M059J (cell line): ENCODE results near the gene MRPS23. TPM values are rescaled to one million over a fixed set of nuclear protein-coding genes. Genes with fewer than 3 reads are reported as not detected.

Experiments used
- DNase-seq: peaks from one replicate; pipeline ENCODE4 v3.0.0-alpha.2; 2012; ENCODE audit warnings: low read depth
- total RNA-seq: library from RNA; depleted of rRNA; stranded (reverse); fragments of >200 nt; shearing (Covaris generic); gene quantifications from 2 replicates; pipeline ENCODE4 v1.2.3, GENCODE V29; 2014; rRNA removed

The MRPS23 gene
- total RNA-seq, 1 experiment from 2014 or later: 31.8 TPM

DNA sequence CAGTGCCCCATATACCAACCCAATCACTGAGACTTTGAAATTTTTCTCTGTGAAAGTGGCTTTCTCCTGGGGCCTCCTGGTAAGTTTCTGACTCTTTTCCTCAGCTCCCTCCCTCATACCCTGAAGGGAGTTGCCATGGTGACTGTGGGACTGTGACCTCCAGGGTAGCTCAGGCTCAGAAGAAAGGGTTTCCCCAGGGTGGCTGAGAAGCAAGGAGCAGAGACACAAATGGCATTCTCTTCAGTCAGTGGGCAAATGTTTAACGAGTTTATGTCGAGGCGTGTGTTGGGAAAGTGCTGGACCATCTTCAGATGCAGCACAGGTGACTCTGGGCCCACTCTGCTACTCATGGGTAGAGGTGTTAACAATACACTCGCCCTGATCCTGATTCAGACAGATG, 46.8 kb downstream of the MRPS23 start:
- DNase-seq: no peak

DNA sequence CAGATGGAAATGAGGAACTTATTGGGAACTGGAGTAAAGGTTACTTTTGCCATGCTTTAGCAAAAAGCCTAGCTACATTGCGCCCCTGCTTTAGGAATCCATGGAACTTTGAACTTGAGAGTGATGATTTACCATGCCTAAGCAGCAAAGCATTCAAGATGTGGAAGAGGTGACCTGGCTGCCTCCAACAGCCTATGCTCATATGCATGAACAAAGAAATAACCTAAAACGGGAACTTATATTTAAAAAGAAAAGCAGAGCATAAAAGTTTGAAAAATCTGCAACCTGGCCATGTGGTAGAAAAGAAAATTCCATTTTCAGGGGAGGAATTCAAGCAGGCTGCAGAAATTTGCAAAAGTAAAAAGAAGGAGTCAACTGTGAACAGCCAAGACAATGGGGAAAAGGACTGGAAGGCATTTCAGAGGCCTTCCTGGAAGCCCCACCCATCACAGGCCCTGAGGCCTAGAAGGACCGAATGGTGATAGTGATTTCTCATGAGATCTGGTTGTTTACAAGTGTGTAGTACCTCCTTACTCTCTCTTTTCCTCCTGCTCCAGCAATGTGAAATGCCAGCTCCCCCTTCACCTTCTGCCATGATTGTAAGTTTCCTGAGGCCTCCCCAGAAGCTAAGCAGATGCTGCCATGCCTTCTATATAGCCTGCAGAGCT, 48.7 kb downstream of the MRPS23 start:
- DNase-seq: no peak

DNA sequence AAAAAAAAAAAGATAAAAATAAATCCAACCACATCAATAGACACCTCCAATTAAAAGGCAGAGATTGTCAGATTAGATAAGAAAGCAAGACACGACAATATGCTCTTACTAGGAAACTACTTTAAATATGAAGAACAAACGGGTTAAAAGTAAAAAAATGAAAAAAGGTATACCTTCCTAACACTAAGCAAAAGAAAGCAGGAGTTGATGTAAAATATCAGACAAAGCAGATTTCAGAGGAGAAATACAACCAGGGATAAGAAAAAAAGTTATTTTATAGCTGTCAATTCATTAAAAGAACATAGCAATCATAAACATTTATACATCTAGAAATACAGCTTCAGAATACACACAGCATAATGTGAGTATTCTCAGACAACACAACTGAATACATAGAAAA, 55.0 kb downstream of the MRPS23 start:
- no peak for DNase-seq

DNA sequence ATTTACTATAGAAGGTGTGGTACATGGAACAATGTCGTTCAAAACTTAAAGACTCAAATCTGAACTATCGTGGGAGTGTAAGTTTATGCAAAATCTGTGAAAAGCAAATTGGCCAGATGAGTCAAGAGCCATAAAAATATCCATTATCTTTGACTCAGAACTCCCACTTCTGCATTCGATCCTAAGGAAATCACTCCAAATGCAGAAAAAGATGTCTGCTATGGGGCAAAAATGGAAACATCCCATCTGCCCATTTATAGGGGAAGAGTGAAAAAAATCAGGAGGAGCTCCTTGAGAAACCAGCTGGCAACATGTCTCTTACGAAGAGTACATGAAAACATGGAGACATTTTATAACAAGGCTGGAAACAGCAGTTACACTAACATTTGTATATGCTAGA, 61.1 kb downstream of the MRPS23 start:
- DNase-seq: no peak

DNA sequence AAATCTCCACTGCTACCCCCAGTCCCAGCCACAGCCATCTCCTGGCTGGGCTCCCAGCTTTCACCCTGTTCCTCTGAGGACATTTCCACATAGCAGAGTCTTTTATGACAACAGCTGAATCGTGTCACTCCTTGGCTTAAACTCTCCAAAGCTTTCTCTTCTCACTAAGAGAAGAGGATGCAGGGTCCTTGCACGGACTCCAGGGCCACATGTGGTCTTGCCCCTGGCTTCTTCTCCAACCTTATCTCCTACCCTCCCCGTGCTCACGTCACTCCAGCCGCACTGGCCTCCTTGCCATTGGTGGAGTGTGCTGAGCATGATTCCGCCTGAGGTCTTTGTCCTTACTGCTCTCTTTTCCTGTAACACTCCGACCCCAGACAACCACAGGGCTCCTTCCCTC, 64.8 kb downstream of the MRPS23 start:
- no peak for DNase-seq

Other genes with a start within 250 kb of the MRPS23 start
- not detected in 2 replicates for gene CCDC182, start 104.7 kb downstream of the MRPS23 start, total RNA-seq
- gene CUEDC1, start 105.4 kb upstream of the MRPS23 start, total RNA-seq: 4.4 and 16.2 TPM in 2 replicates
- 62.4 and 63.3 TPM in 2 replicates for gene VEZF1, start 138.2 kb upstream of the MRPS23 start, total RNA-seq
- 336 and 365 TPM in 2 replicates for gene SRSF1, start 157.2 kb upstream of the MRPS23 start, total RNA-seq
- gene DYNLL2, start 233.4 kb upstream of the MRPS23 start, total RNA-seq: 12.9 and 13.2 TPM in 2 replicates